Measurements from ENCODE around the gene PTHLH. TPM values are rescaled to one million over a fixed set of nuclear protein-coding genes. Genes with fewer than 3 reads are reported as not detected.

The PTHLH gene
- total RNA-seq, 1 donor from 2014 or later, result not detected

GRCh38 chr12:27998170-27998569, 25.6 kb upstream of the PTHLH start:
- H3K27me3 ChIP-seq, result no peaks in the 10 kb centered on the region
- intact Hi-C loops (cut with DNase I), result no loop called here
- H3K36me3 ChIP-seq, result no peaks in the 10 kb centered on the region
- DNase-seq (ENCODE audit: low spot score in 2 of 2), result no peak
- H3K27ac ChIP-seq, result no peak overlapping the region
- H3K4me1 ChIP-seq, result no peaks in the 10 kb centered on the region
- no peaks in the 10 kb centered on the region for H3K9me3 ChIP-seq
- TF ChIP-seq CTCF (IDR thresholded peaks at IDR 0.05), result no peak
- no peak overlapping the region for H3K4me3 ChIP-seq

GRCh38 chr12:27996761-27997160, 24.2 kb upstream of the PTHLH start:
- Histone ChIP-seq H3K4me3 (no peak overlapping the region), H3K27me3 (no peaks in the 10 kb centered on the region), H3K9me3 (no peaks in the 10 kb centered on the region), H3K36me3 (no peaks in the 10 kb centered on the region), H3K4me1 (no peaks in the 10 kb centered on the region), H3K27ac (no peak overlapping the region)
- intact Hi-C loops (cut with DNase I), result no loop called here
- DNase-seq (ENCODE audit: low spot score in 2 of 2), result no peak
- no peak for TF ChIP-seq CTCF (IDR thresholded peaks at IDR 0.05)

- Histone ChIP-seq H3K36me3 (no peaks in the 10 kb centered on the region), H3K27ac (no peak overlapping the region), H3K4me1 (no peaks in the 10 kb centered on the region), H3K27me3 (no peaks in the 10 kb centered on the region), H3K9me3 (peaks cover 0 to 5% of the 10 kb centered on the region in 2 donors), H3K4me3 (no peak overlapping the region)
- intact Hi-C loops (cut with DNase I), result no loop called here
- DNase-seq (ENCODE audit: low spot score in 2 of 2), result no peak
- no peak for TF ChIP-seq CTCF (IDR thresholded peaks at IDR 0.05)
These were observed 22.9 kb upstream of the PTHLH start for GRCh38 chr12:27995406-27995805.

GRCh38 chr12:27988594-27989233, 16.2 kb upstream of the PTHLH start:
- no peak for DNase-seq (ENCODE audit: low spot score in 2 of 2)
- Histone ChIP-seq H3K4me3 (no peak overlapping the region), H3K9me3 (peaks cover 0 to 5% of the 10 kb centered on the region in 2 donors), H3K4me1 (no peaks in the 10 kb centered on the region), H3K36me3 (no peaks in the 10 kb centered on the region), H3K27me3 (no peaks in the 10 kb centered on the region), H3K27ac (no peak overlapping the region)
- TF ChIP-seq CTCF (IDR thresholded peaks at IDR 0.05), result no peak
- intact Hi-C loops (cut with DNase I), result no loop called here

GRCh38 chr12:27987331-27987730, 14.8 kb upstream of the PTHLH start:
- Histone ChIP-seq H3K4me1 (no peaks in the 10 kb centered on the region), H3K27ac (no peak overlapping the region), H3K27me3 (no peaks in the 10 kb centered on the region), H3K4me3 (no peak overlapping the region), H3K36me3 (no peaks in the 10 kb centered on the region), H3K9me3 (peaks cover 0 to 5% of the 10 kb centered on the region in 2 donors)
- TF ChIP-seq CTCF (IDR thresholded peaks at IDR 0.05), result no peak
- intact Hi-C loops (cut with DNase I), result no loop called here
- no peak for DNase-seq (ENCODE audit: low spot score in 2 of 2)

DNA sequence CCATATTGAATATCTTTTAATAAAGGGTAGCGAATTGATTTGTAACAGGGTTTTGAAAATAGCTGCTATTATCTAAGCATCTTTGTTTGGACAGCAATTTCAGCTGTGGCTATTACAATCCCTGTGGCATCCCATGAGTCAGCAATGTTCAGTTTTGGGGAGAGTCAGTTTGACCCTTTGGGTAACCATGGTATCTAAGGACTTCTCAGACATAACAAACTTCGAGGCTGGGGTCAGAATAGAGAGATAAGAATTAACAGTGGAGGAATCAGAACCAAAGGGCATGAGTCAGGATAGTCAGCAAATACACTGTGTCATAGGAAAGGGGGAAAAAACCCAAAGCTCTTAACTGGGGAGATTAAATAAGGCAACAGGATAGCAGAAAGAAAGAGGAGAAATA, 11.7 kb upstream of the PTHLH start:
- Histone ChIP-seq H3K27me3 (no peaks in the 10 kb centered on the region), H3K4me3 (no peak overlapping the region), H3K9me3 (no peaks in the 10 kb centered on the region), H3K4me1 (no peaks in the 10 kb centered on the region), H3K36me3 (no peaks in the 10 kb centered on the region), H3K27ac (no peak overlapping the region)
- DNase-seq (ENCODE audit: low spot score in 2 of 2), result no peak
- no peak for TF ChIP-seq CTCF (IDR thresholded peaks at IDR 0.05)
- intact Hi-C loops (cut with DNase I), result no loop called here
